HG03439 (cell line): Measurements from ENCODE around the gene PRPF6.

Experiments used
- ATAC-seq: cut with Tn5 transposase; IDR thresholded peaks from one replicate; pipeline ENCODE4 v1.9.1; 2021; ENCODE audit warnings: mild to moderate bottlenecking, moderate library complexity; ENCODE audit not compliant: unreplicated experiment

The PRPF6 gene

DNA sequence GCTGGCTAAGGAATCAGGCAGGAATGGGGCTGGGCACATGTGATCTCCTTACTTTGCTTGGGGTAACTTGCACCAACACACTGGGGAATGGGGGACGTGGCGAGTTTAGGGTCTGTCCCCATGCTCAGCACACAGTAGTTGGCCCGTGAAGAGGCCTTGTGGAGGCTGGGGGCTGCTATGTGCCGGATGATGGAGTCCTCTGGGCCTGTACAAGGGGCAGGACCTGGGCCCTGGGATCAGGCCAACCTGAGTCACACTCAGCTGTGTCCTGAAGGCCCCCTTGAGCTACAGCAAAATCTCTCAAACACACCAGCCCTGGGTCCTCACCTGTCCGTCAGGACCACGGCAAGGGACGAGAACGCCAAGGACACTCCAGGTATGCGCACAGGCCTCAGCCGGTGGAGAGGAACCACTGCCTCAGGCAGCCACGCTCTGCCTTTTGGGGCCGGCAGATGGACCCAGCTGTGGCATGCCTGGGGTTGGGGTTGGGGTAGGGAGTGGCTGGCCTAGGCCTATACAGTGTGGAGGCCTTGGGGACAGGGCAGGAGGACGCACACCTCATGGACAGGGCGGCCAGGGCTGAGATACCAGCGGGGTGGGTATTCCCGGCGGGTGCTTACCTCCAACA is 35.8 kb upstream of the PRPF6 start:
- ATAC-seq, result no peak

DNA sequence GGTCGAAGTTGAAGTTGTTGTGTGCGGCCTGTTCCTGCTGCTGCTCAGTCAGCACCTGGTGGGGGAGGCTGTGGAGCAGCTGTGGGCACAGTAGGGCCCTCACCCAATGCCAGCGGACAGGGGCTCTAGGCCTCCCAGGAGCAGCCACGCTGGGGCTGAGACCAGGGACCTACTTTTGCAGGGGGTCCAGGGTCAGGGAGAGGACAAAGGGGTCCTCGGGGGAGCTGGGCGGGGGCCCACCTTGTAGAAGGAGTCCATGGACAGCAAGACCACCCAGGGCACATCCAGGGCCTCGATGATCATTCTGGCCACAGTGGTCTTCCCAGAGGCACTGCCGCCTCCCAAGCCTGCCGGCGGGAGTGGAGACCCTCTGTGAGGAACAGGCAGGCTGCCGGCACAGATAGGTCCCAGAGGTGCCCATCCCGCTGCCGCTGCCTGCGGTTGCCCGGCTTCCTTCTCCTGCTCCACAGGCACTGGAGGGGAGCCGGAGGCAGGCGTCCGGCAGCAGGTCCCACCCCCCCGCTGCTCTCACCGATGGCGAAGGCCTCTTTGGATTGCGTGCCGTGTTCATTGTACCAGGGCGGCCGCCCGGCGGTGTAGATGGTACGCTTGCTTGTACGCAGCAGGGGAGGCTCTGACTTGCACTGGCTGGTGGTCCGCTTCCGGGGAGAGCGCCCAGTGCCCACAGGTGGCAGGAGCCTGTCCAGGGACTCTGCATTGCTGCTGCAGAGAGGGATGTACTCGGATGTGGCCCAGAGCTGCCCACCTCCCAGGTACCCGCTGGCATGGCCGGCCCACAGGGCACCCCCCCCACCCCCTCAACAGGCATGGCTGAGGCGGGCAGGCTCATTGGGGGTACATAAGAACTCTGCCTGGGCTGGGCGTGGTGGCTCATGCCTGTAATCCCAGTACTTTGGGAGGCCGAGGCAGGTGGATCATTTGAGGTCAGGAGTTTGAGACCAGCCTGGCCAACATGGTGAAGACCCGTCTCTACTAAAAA is 34.7 kb upstream of the PRPF6 start:
- no peak for ATAC-seq

DNA sequence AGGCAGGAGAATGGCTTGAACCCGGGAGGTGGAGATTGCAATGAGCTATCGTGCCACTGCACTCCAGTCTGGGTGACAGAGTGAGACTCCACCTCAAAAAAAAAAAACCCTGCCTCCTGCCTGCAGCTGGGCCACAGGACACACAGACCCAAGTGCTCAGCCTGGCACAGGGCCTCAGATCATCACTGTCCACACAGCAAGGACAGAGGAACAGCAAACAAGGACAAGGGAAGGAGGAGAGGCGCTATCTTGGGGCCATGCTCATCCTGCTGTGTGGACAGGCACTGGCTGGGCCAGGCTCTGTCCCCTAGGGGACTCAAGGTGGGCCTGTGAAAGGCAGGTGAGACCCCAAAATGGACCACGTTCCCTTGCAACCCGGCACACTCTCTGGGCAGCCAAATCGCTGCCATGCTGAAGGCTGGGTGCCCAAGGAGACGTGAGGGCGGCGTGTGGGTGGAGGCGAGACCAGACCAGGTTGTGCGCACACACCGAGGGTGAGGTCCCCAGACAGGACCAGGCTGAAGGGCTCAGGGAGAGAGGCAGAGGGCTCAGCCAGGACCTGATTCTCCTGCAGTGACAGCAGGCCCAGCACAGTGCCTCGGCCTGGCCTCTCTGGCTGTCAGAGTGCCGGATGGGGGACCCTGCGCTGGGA is 33.8 kb upstream of the PRPF6 start:
- no peak for ATAC-seq

DNA sequence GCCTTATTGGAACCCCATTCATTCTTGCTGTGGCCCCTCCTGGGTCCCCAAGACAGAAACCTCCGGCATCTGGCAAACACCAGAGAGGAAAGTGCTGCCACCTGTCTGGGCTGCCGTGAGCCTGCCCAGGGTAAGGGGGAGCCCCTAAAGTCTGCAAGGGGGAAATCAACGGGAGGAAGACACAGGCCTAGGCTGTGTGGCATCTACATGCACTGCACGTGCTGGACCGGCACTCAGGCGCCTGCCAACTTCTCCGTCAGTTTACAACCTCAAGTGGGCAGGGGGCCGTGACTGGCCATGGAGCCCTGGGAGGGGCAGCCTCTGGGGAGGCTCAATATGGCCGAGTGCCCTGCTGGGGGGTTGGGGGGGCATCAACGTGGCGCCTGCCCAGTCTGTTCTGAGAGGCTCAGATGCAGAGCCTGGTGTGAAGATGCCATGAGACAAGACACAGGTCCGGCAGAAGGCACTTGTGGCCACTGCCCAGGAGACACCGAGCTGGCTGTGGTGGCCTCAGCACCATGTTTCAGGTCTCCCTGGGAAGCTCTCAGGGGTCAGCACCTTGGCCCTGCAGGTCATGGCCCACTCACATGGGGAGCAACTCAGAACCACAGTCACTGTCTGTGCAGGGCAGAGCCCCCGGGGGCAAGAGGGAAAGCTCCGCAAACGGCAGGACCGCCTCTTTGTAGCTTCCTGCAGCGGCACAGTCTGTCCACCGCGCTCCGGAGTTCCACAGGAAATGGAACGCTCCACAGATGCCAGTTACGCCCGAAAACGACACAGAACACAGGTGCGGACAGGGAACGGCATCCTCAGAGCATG is 33.1 kb upstream of the PRPF6 start:
- no peak for ATAC-seq

GRCh38 chr20:63950701-63951397 is 30.1 kb upstream of the PRPF6 start:
- ATAC-seq, result no peak

DNA sequence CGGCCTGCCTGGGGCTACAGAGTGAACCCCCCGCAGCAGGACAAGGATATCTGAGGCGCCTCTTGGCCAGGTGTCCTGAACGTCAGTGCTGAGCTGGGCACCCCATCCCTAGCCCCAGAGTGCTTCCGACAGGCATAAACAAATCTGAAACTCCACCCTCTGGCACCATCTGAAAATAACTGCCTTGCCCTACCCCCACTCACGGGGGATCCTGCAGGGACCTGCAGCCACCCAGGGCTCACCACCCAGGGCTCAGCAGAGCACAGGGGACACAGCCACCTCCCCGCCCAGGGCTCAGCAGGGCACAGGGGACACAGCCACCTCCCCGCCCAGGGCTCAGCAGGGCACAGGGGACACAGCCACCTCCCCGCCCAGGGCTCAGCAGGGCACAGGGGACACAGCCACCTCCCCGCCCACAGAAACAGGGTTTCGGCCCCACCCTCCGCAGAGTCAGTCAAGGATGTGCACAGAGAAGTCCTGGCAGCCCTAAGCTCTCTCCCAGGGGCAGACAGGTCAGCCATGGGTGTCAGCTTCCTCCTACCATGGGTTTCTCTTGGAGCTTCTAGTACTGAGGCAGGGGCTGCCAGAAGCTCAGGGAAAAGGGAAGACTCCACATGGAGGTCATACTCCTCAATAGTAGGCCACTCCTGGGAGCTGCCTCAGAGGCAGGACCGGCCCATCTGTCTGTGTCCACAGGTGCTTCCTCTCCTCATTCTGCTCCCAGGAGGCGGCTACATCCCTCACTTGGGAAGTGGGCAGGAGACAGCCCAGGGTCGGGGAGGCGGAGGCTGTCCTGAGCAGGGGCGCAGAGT is 29.3 kb upstream of the PRPF6 start:
- ATAC-seq, result no peak

- ATAC-seq, result no peak
Observed at GRCh38 chr20:63952210-63952535, 28.8 kb upstream of the PRPF6 start.

DNA sequence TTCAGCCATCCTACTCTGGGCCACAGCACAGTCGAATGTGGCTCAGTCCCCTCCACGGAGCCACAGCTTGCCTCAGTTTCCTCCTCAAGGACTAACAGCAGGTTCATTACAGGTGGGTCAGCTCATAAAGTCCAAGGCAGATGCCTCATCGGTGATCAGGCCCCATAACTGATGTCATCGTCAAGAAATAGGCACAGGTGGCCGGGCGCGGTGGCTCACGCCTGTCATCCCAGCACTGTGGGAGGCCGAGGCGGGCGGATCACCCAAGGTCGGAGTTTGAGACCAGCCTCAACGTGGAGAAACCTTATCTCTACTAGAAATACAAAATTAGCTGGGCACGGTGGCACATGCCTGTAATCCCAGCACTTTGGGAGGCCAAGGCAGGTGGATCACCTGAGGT is 28.2 kb upstream of the PRPF6 start:
- no peak for ATAC-seq

GRCh38 chr20:63953764-63954429 is 27.0 kb upstream of the PRPF6 start:
- ATAC-seq, result no peak

GRCh38 chr20:63955281-63955826 is 25.6 kb upstream of the PRPF6 start:
- no peak for ATAC-seq

DNA sequence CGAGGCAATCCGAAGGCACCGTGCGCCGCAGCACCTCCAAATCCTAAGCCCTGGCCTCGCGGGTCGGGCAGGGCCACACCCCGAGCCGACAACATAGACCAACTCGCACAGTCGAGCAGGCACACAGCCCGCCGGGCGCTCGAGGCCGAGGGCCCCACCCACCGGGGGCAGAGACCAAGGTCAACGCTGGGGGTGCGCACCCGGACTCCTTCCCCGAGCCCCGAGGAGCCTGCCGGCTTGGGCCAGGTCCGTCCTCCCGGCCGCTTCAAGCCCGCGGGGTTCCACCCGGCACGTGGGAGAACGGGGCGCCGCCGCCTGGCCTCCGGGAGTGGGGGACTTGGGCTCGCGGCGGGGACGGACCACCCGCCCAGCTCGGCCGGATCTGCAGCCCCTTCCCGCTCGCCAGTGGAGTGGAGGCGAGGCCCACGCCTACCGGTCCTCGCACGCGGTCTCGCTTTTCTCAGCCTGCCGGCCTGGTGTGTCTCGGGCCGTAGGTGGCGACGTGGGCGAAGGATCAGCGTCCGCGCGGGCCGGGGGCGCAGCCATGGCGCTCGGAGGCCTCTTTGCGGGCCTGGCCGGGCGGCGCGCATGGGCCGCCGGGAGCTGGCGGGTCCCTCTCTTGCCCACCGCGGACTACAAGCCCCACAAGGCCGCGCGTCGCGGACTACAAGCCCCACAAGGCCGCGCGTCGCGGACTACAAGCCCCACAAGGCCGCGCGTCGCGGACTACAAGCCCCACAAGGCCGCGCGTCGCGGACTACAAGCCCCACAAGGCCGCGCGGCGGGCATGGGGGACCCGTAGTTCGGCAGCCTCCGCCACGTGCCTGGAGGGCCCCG is 24.9 kb upstream of the PRPF6 start, which contains the start of gene UCKL1:
TSS of gene UCKL1 (minus strand) at position 590 of the 837 bp plus-strand sequence. CDS start at position 546, 44 bp downstream.
- ATAC-seq, result peak; percentile 72

GRCh38 chr20:63956664-63957003 is 24.3 kb upstream of the PRPF6 start:
- peak; percentile 13 for ATAC-seq

DNA sequence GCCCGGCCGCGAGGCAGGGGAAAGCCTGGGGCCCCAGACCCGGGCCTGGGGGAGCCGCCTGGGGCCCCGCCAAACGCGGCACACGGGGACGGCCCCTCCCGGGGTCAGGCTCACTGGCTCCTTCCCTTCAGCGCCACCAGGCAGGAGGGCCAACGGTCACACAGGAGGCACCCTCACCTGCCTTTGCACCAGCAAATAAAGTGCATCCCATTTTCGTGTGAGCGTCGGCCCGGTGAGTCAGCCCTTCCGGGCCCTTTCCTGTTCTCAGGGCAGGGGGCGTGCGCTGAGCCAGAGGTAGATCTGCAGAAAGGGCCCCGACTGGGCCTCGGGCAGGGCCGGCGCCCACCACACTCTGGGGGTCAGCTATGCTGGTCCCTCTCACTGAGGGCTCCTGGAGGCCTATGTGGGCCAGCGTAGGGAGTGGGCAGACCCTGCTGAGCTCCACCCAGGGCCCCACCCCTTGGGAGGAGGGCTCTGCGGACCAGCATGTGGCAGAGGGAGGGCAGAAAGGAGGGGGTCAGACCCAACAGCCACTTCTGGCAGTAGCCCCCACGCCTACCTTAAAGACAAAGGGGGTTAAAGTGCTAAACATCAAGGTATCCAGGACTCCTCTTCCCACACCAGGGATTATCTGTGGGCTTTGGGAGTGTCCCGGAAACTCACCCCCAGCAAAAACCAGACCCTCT is 23.8 kb upstream of the PRPF6 start:
- peak; percentile 18 for ATAC-seq

DNA sequence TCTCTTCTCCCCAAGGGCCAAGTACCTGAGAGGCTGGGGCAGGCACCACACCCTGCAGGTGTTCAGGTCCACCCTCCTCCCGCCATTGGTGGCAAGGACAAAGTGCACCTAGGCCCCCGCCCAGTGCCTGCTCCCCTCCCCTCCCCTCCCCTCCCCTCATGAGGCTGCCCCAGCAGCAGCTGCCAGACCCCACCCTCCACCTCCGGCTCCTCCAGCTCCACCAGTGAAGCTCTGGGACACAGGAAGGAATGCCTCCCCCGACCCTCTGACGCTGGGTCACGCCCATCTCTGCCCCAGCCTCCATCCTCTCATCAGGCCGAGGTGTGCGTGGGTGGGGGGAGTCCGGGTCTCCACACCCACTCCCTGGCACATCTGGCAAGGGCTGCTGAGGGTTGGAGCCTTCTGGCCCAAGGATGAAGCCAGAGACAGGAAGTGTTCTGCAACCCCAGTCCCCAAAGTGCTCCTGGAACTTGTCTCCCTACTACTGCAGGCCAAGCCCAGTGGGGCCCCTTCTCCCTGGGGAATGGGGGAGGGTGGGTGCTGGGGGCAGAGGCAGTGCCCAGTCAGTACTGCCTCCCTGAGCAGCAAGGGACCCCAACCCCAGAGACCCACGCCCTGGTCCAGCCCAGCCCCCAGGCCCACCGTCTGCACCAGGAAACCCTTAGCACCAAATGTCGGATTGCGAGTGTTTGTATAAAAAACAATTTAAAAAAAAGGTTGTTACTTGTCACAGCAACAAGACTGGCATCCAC is 23.1 kb upstream of the PRPF6 start:
- ATAC-seq, result no peak

GRCh38 chr20:63958471-63958870 is 22.5 kb upstream of the PRPF6 start:
- no peak for ATAC-seq

- no peak for ATAC-seq
Observed at GRCh38 chr20:63958964-63959698, 21.8 kb upstream of the PRPF6 start.
